G401 (cell line): ENCODE results near the gene DLEC1. TPM values are rescaled to one million over a fixed set of nuclear protein-coding genes. Genes with fewer than 3 reads are reported as not detected.
"Not testable (repeated sequence)": the region's sequence is repeated elsewhere in the genome, so short reads cannot be mapped to it uniquely, and the experiment has no call there.

Source experiments
- DNase-seq: peaks from one replicate; pipeline ENCODE4 v3.0.0-alpha.2; 2015; ENCODE audit warnings: low spot score
- in situ Hi-C: cut with HindIII; loops from 2 replicates; pipeline ENCODE4 v1.10.0; 2016; ENCODE audit warnings: low sequenced_read_pairs, mixed read lengths
- total RNA-seq: library from RNA; depleted of rRNA; stranded (reverse); fragments of >200 nt; shearing (Covaris generic); gene quantifications from 2 replicates; pipeline ENCODE4 v1.2.3, GENCODE V29; 2014

Gene DLEC1
- total RNA-seq, 1 experiment from 2014 or later = not detected

- DNase-seq, in situ Hi-C loops: not testable (repeated sequence)
These were observed 25.4 kb downstream of the DLEC1 start for GRCh38 chr3:38064453-38064852.

GRCh38 chr3:38067508-38068233 is 28.7 kb downstream of the DLEC1 start:
- in situ Hi-C loops = no loop called here
- DNase-seq = no peak

GRCh38 chr3:38070013-38070412 is 31.0 kb downstream of the DLEC1 start:
- no peak for DNase-seq
- in situ Hi-C loops = no loop called here

GRCh38 chr3:38077073-38077472 is 38.1 kb downstream of the DLEC1 start:
- DNase-seq, in situ Hi-C loops: not testable (repeated sequence)

- DNase-seq, in situ Hi-C loops: not testable (repeated sequence)
These were observed 43.3 kb downstream of the DLEC1 start for GRCh38 chr3:38082296-38082695.

GRCh38 chr3:38083254-38083653 is 44.2 kb downstream of the DLEC1 start:
- DNase-seq, in situ Hi-C loops: not testable (repeated sequence)

GRCh38 chr3:38083871-38084333 is 44.9 kb downstream of the DLEC1 start:
- DNase-seq = no peak
- in situ Hi-C loops = no loop called here

GRCh38 chr3:38084334-38085310 is 45.6 kb downstream of the DLEC1 start:
- in situ Hi-C loops = no loop called here
- peak; percentile 3 for DNase-seq

GRCh38 chr3:38085311-38085942 is 46.4 kb downstream of the DLEC1 start:
- no peak for DNase-seq
- in situ Hi-C loops = no loop called here

- in situ Hi-C loops = no loop called here
- no peak for DNase-seq
These were observed 46.9 kb downstream of the DLEC1 start for GRCh38 chr3:38085943-38086324.

GRCh38 chr3:38086496-38086895 is 47.5 kb downstream of the DLEC1 start:
- in situ Hi-C loops = no loop called here
- DNase-seq = no peak

- in situ Hi-C loops, DNase-seq: not testable (repeated sequence)
These were observed 48.3 kb downstream of the DLEC1 start for GRCh38 chr3:38087278-38087677.

- no peak for DNase-seq
- in situ Hi-C loops = no loop called here
These were observed 49.4 kb downstream of the DLEC1 start for GRCh38 chr3:38088126-38089078.

GRCh38 chr3:38089163-38089562 is 50.2 kb downstream of the DLEC1 start:
- in situ Hi-C loops = no loop called here
- DNase-seq = no peak

- DNase-seq = no peak
- in situ Hi-C loops = no loop called here
These were observed 51.4 kb downstream of the DLEC1 start for GRCh38 chr3:38090453-38090852.

GRCh38 chr3:38094999-38095398 is 56.0 kb downstream of the DLEC1 start:
- in situ Hi-C loops = no loop called here
- no peak for DNase-seq

- in situ Hi-C loops = no loop called here
- DNase-seq = no peak
These were observed 56.9 kb downstream of the DLEC1 start for GRCh38 chr3:38095669-38096483.
